Activated T-cell treated with anti-CD3 and anti-CD28 coated beads, Interleukin-2, amount 50 U/mL, for 72 hours (primary cell): Measurements from ENCODE around the gene KRT7. TPM values are rescaled to one million over a fixed set of nuclear protein-coding genes. Genes with fewer than 3 reads are reported as not detected.

ENCODE experiments used
- ATAC-seq, 2 donors: fragments of 150-1000 bp; cut with Tn5 transposase; replicated peaks in 1 of 2; 2 replicates each; pipeline ENCODE4 v1.10.0; 2021; ENCODE audit warnings: moderate library complexity in 2 of 2, mild to moderate bottlenecking in 1 of 2
- DNase-seq, 2 donors: peaks; one replicate each; pipeline ENCODE4 v3.0.0; 2021 to 2022; ENCODE audit warnings: mixed read lengths in 1 of 2
- H3K27ac Mint-ChIP-seq: one replicate; pipeline ENCODE4 v1.8.0; 2022; ENCODE audit warnings: mild to moderate bottlenecking, moderate library complexity, mixed read lengths
- H3K27me3 Mint-ChIP-seq: one replicate; pipeline ENCODE4 v1.8.0; 2022; ENCODE audit warnings: low read depth, mixed read lengths
- H3K36me3 Mint-ChIP-seq, 2 donors: one replicate each; pipeline ENCODE4 v1.8.0; 2022; ENCODE audit warnings: mixed read lengths in 2 of 2, mild to moderate bottlenecking in 1 of 2; ENCODE audit not compliant: insufficient read depth in 2 of 2
- H3K4me1 Mint-ChIP-seq: one replicate; pipeline ENCODE4 v1.8.0; 2022; ENCODE audit warnings: low read depth, mixed read lengths
- H3K4me3 Mint-ChIP-seq, 2 donors: one replicate each; pipeline ENCODE4 v1.8.0; 2022; ENCODE audit warnings: mild to moderate bottlenecking in 2 of 2, mixed read lengths in 2 of 2, moderate library complexity in 2 of 2
- H3K9me3 Mint-ChIP-seq, 2 donors: one replicate each; pipeline ENCODE4 v1.8.0; 2022; ENCODE audit warnings: mixed read lengths in 2 of 2
- total RNA-seq, 2 donors: library from RNA; stranded (reverse); gene quantifications; one replicate each; pipeline ENCODE4 v1.2.3, GENCODE V29; 2022

KRT7 gene
- total RNA-seq, 2 donors from 2014 or later = 23.1 to 25.4 TPM

DNA sequence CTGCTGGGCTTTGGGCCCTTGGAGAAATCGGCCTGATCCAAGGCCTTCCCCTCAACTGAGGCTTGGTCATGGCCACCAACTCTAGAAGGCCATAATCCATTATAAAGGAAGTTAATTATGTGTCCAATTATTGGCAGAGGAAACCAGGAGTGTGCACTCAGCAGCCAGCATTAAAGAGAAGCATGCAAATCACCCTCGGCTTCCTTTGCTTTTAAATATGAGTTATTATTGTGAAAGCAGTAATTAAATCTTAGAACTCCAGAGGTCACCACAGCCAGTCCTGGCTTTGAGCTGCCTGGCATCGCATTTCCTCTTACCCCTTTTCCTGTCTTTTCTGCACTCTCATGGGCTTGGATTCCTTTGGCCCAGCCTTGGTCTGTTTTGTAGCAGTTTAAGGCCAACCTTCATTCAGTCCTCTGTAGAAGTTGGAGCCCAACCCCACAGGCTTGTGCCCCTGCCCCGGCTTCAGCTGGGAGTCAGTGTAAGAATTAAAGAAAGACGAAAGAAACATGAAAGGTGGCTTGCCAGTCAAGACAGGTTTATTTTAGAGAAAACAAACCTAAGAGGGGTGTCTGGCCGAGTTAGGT is 26.7 kb downstream of the KRT7 start:
- H3K27ac Mint-ChIP-seq = no peak overlapping the region
- H3K27me3 Mint-ChIP-seq = peaks cover 66% of the 10 kb centered on the region
- ATAC-seq (no peak), DNase-seq (no peak)
- peaks cover 8% of the 10 kb centered on the region for H3K4me1 Mint-ChIP-seq
- no peak overlapping the region for H3K4me3 Mint-ChIP-seq
- H3K36me3 Mint-ChIP-seq = no peaks in the 10 kb centered on the region
- no peaks in the 10 kb centered on the region for H3K9me3 Mint-ChIP-seq

DNA sequence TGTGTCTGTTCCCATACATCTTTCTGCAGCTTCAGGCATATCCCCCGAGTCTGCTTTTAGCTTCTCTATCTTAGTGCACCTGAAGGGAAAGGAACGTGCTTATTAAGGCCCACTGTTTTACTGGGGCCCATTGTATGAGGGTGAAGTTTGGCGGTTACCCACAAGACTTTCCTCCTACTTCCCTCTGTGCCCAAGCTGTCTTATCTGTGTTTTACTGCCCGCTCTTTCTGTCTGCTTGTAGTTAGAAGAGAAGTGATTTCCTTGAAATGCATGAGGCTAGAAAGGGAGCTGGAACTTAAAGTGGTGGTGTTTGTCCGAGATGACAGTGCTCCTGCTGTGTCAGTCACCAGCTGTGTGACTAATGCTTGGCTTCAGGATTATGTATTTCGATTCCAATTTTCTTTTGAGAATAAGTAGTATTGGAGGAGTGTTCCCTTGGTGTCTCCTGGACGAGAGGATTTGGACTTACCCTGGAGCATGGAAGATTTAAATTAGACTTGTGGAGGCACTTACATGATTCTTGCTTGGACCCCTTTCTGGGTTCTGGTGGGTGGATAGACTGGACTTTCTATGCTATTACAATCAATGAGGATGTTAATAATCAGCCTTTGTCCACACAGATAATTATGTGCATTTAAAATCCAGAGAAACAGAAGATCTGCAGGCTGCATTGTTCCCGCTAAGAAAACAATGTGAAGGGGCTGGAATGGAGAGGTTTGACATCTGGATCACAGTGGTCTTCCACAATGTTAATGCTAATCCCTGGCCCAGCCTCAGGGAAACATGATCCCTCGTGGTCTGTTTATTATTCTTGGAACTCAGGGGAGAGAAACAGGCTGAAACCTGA is 27.5 kb downstream of the KRT7 start:
- peaks cover 58% of the 10 kb centered on the region for H3K27me3 Mint-ChIP-seq
- no peak overlapping the region for H3K27ac Mint-ChIP-seq
- DNase-seq (no peak), ATAC-seq (no peak)
- H3K36me3 Mint-ChIP-seq = no peaks in the 10 kb centered on the region
- peaks cover 8% of the 10 kb centered on the region for H3K4me1 Mint-ChIP-seq
- no peaks in the 10 kb centered on the region for H3K9me3 Mint-ChIP-seq
- H3K4me3 Mint-ChIP-seq = no peak overlapping the region

DNA sequence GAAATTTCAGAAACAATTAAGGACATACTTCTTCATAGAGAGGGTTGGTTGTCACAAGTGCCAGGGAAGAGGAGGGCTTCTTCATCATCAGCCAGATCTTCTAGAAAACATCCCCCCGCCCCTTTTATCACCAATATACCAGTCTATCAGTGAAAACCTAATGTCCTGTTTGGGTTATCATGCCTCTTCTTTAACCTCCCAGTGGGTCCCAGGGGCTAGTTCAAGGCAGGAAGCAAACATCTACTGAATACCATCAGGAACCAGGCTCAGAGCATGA is 28.1 kb downstream of the KRT7 start:
- Mint-ChIP-seq H3K4me1 (peaks cover 8% of the 10 kb centered on the region), H3K27ac (no peak overlapping the region), H3K27me3 (peaks cover 52% of the 10 kb centered on the region), H3K9me3 (no peaks in the 10 kb centered on the region), H3K4me3 (no peak overlapping the region), H3K36me3 (no peaks in the 10 kb centered on the region)
- DNase-seq (no peak), ATAC-seq (no peak)

DNA sequence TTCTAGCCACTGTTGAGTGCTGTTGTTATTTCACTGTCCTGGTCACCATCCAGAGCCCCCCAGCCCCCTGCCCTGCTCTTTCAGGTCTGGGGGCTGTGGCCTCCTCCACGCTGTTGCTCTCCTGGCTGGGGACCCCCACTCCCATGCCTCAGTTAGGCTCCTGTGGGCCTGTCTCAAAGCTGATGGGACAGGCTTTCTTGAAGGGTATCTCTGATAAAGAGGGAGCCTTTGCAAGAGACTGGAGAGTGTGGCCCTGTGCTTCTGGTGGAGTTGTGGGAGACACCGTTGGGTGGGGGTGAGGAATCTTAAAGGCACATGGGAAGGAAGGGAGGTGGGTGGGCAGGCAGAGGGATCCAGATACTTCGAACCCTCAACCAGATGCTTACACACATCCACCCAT is 29.2 kb downstream of the KRT7 start:
- H3K27ac Mint-ChIP-seq = no peak overlapping the region
- no peaks in the 10 kb centered on the region for H3K36me3 Mint-ChIP-seq
- no peaks in the 10 kb centered on the region for H3K9me3 Mint-ChIP-seq
- no peak for DNase-seq
- H3K4me3 Mint-ChIP-seq = no peak overlapping the region
- H3K4me1 Mint-ChIP-seq = peaks cover 8% of the 10 kb centered on the region
- H3K27me3 Mint-ChIP-seq = peaks cover 41% of the 10 kb centered on the region
- no peak for ATAC-seq

DNA sequence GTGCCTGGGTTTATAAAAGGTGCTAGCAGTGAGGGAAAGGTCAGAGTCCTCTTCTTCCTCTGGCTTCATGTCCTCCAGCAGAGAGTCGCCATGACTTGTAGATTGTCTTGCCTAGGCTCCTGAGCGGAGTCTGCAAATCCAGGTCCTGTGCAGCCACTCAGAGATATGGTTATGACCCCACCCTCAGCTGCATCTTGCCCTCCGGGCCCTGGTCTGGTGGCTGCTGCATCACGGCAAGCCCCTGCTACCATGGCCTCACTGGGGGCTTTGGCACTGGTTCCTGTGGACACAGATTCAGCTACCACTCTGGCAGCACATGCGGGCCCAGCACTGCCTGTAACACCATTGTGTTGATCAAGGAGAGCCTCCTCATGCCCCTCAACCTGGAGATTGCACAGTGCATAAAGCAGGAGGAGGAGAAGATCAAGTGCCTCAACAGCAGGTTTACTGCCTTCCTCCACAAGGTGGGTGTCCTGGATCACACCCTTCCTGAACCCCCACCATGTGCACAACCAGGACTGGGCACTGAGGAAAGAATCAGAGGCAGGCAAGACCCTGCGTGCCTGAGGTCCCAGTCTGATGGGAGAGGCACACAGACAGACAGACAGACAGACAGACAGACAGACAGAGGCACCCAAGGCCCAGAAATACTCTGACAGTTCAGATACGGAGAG is 30.9 kb downstream of the KRT7 start:
- Mint-ChIP-seq H3K36me3 (no peaks in the 10 kb centered on the region), H3K4me3 (no peak overlapping the region), H3K27ac (no peak overlapping the region), H3K9me3 (no peaks in the 10 kb centered on the region), H3K27me3 (peaks cover 29% of the 10 kb centered on the region), H3K4me1 (peaks cover 8% of the 10 kb centered on the region)
- no peak for DNase-seq
- no peak for ATAC-seq

DNA sequence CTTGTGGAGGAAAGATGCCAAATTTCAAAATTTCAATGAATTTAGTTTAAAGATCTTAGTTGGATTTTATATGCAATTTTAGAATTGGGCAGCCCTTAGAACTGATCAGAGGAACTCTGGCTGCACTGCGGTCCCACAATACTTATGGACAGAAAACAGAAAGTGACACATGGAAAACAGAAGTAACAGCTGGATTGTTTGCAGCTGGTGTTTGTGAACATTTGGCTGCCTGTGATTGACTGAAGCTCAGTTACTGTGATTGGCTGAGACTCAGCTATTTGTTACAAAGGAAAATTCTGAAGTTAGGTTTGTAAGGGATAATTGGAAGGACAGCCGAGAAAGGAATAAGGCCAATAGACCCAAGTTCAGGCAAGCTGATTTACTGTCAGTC is 31.4 kb downstream of the KRT7 start:
- H3K27me3 Mint-ChIP-seq = peaks cover 25% of the 10 kb centered on the region
- H3K36me3 Mint-ChIP-seq = no peaks in the 10 kb centered on the region
- H3K9me3 Mint-ChIP-seq = no peaks in the 10 kb centered on the region
- H3K4me3 Mint-ChIP-seq = no peak overlapping the region
- peaks cover 8% of the 10 kb centered on the region for H3K4me1 Mint-ChIP-seq
- H3K27ac Mint-ChIP-seq = no peak overlapping the region
- ATAC-seq (no peak), DNase-seq (no peak)

DNA sequence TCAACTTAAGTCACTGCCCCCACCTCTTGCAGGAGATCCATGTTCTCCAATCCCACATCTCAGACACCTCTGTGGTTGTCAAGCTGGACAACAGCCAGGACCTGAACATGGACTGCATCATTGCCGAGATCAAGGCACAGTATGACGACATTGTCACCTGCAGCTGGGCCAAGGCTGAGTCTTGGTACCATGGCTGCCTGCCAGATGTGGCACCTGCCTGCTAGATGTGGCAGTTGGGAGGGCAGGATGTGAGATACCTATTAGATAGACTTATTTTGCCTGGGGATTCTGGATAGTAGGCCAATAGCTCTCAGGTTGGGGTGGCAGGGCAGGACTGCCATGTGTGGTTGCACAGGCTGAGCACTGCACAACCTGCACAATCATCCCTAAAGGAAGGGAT is 33.5 kb downstream of the KRT7 start:
- Mint-ChIP-seq H3K36me3 (no peaks in the 10 kb centered on the region), H3K27ac (no peak overlapping the region), H3K27me3 (peaks cover 20% of the 10 kb centered on the region), H3K4me3 (no peak overlapping the region), H3K4me1 (no peaks in the 10 kb centered on the region), H3K9me3 (no peaks in the 10 kb centered on the region)
- DNase-seq = no peak
- ATAC-seq = no peak

DNA sequence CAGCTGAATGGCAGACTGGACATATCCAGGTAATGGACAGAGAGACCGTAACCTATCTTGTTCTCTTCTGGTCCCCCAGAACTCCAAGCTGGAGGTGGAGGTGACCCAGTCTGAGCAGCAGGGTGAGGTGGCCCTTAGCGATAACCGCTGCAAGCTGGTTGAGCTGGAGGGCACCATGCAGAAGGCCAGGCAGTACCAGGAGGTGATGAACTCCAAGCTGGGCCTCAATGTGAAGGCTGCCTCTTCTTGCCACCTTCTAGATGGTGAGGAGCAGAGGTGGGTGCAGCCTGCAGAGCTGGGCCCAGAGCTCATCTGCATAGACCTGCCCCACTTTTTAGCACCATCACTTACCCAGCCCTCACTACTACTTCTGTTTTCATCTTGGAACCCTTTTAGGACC is 34.2 kb downstream of the KRT7 start:
- Mint-ChIP-seq H3K9me3 (no peaks in the 10 kb centered on the region), H3K36me3 (no peaks in the 10 kb centered on the region), H3K4me1 (no peaks in the 10 kb centered on the region), H3K27me3 (peaks cover 21% of the 10 kb centered on the region), H3K27ac (no peak overlapping the region), H3K4me3 (no peak overlapping the region)
- no peak for ATAC-seq
- DNase-seq = no peak

DNA sequence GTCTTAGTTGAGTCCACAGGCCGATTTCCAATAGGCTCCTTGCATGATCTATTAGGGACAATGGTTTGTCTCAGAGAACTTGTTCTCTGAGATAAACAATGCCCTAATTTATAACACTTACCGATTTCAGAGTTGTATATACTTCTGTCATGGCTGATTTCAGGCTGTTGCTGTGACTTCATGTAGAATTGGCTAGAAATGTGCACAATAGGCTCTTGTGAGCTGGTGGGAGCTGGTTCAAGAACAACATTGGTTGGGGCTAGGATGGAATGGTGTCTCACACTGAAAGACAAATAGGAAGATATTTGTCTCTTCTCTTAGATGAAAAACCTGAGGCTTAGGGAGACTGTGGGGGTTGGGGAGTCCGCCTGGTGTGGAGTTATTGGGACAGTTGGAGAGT is 34.7 kb downstream of the KRT7 start:
- Mint-ChIP-seq H3K4me3 (no peak overlapping the region), H3K27me3 (peaks cover 21% of the 10 kb centered on the region), H3K9me3 (no peaks in the 10 kb centered on the region), H3K36me3 (no peaks in the 10 kb centered on the region), H3K27ac (no peak overlapping the region), H3K4me1 (no peaks in the 10 kb centered on the region)
- ATAC-seq (no peak), DNase-seq (no peak)

DNA sequence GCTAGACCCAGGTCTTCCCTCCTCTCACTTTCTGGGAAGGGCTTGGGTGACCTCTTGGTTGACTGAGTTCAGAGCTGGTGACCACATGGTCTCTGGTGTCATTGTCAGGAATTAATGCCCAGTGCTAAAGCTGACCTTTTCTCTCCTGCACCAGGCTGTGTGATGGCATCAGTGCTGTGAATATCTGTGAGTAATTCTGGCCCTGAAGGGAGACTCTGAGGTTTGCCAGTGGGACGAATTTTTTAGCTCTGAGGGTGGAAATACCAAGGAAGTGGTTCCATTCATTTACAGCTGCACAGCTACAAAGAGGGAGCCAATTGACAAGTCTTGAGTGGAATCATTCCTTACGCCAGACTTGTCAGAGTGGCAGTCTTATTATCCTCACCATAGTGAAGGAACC is 35.2 kb downstream of the KRT7 start:
- H3K9me3 Mint-ChIP-seq = no peaks in the 10 kb centered on the region
- no peak overlapping the region for H3K4me3 Mint-ChIP-seq
- no peak for DNase-seq
- no peak for ATAC-seq
- no peaks in the 10 kb centered on the region for H3K4me1 Mint-ChIP-seq
- peaks cover 21% of the 10 kb centered on the region for H3K27me3 Mint-ChIP-seq
- H3K36me3 Mint-ChIP-seq = no peaks in the 10 kb centered on the region
- no peak overlapping the region for H3K27ac Mint-ChIP-seq

DNA sequence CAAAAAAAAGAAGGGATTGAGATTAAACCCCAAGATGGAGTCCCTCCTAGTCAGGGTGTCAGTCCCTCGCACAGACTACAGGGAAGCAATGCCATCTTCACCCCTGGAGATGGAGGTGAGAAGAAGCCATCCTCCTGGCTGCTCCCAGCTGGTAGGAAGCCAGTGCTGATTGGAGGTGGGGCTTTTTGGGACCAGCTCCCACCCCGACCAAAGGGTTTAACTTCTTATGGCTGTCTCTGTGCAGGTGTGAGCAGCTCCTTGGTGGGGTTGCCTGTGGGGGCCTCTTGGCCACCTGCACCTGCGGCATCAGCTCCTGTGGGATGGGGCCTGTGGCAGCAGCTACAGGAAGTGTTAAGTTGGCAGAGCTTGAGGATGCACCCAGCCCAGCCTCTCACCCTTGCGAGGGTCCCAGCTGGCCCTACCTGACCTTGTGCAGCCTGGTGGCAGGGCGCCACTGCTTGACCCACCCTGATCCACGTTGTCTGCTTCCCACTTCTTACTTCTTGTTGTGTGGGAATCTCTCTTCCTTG is 37.6 kb downstream of the KRT7 start:
- Mint-ChIP-seq H3K9me3 (no peaks in the 10 kb centered on the region), H3K4me3 (no peak overlapping the region), H3K36me3 (no peaks in the 10 kb centered on the region), H3K4me1 (no peaks in the 10 kb centered on the region), H3K27ac (no peak overlapping the region), H3K27me3 (peaks cover 32% of the 10 kb centered on the region)
- DNase-seq = no peak
- no peak for ATAC-seq

DNA sequence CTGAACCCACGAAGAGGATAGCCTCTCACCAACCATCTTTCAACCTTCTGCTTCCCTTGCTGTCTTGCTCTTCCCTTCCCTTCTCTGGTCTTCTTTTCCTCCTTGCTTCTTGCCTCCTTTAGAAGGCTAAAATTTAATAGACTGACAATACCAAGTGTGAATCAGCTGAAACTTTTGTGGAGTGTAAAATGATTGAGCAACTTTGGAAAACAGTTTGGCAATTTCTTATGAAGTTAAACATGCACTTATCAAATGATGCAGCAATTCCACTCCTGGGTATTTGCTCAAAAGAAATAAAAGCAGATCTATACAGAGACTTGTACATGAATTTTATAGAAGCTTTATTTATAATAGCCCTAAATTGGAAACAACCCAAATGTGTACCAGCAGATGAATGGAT is 38.1 kb downstream of the KRT7 start:
- H3K4me3 Mint-ChIP-seq = no peak overlapping the region
- no peak for DNase-seq
- no peaks in the 10 kb centered on the region for H3K4me1 Mint-ChIP-seq
- no peaks in the 10 kb centered on the region for H3K9me3 Mint-ChIP-seq
- no peak for ATAC-seq
- no peak overlapping the region for H3K27ac Mint-ChIP-seq
- peaks cover 32% of the 10 kb centered on the region for H3K27me3 Mint-ChIP-seq
- no peaks in the 10 kb centered on the region for H3K36me3 Mint-ChIP-seq

DNA sequence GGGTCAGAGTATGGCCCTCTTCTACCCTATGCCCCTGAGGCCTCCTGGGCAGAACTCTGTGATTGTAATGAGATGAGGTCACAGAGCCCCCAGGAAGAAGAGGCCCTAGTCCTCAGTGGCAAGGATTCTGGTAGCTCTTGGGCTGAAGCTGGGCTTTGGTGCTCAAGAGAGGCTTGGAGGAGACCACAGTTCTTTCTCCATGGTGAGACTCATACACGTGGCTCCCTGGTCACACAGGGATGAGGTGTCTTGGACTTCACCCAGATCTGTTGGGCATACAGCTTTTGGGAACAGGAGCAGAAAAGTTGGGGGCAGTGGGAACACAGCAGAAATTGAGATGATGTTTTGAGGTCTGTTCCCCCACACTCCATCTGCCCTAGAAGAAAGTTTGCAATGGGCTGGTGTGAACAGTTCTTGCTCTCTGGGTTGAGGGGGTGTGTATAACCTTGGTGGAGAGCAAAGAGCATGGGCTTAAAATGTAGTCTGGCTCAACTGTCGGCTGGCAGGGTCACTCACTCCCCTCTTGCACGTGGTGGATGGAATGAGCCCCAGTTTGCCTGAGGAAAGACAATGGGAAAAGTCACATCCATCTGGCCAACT is 41.6 kb downstream of the KRT7 start, which contains the start of gene KRT86:
Gene KRT86 (plus strand): TSS at position 125 of the 600 bp plus-strand sequence. CDS start 27,272 bp downstream, outside the sequence.
- no peak for ATAC-seq
- no peak for DNase-seq
- Mint-ChIP-seq H3K4me3 (no peak within 1 kb of the TSS), H3K36me3 (no peaks in the 10 kb centered on the region), H3K27me3 (peaks cover 53% of the 10 kb centered on the region), H3K4me1 (peaks cover 14% of the 10 kb centered on the region), H3K9me3 (no peaks in the 10 kb centered on the region), H3K27ac (no peak within 1 kb of the TSS)
